Calu3 (cell line): ENCODE data around the gene ARHGAP42. TPM values are rescaled to one million over a fixed set of nuclear protein-coding genes. Genes with fewer than 3 reads are reported as not detected.

ENCODE experiments used
- BruUV-seq: library from RNA; stranded (reverse); fragments of 400-500 nt; replicated peaks from 2 replicates; lab custom pipeline; 2021; lab: Mats Ljungman, UMichigan
- CTCF ChIA-PET: fragments of 300-600 bp; sonication (Branson Sonifier 250); formaldehyde crosslinking; loops from one replicate; lab custom pipeline; 2022; ENCODE audit warnings: antibody characterized with exemption; lab: Charles Lee
- DNase-seq: peaks from one replicate; pipeline ENCODE4 v3.0.0; 2022
- H3K27ac Mint-ChIP-seq: one replicate; pipeline ENCODE4 v1.8.0; 2022; ENCODE audit warnings: mixed read lengths; ENCODE audit not compliant: unreplicated experiment
- H3K27me3 Mint-ChIP-seq: one replicate; pipeline ENCODE4 v1.8.0; 2022; ENCODE audit warnings: mixed read lengths; ENCODE audit not compliant: unreplicated experiment
- H3K36me3 Mint-ChIP-seq: one replicate; pipeline ENCODE4 v1.8.0; 2022; ENCODE audit warnings: mild to moderate bottlenecking, moderate library complexity, mixed read lengths; ENCODE audit not compliant: insufficient read depth, unreplicated experiment
- H3K4me1 Mint-ChIP-seq: one replicate; pipeline ENCODE4 v1.8.0; 2022; ENCODE audit warnings: mild to moderate bottlenecking, low read depth, mixed read lengths; ENCODE audit not compliant: unreplicated experiment
- H3K4me3 Mint-ChIP-seq: one replicate; pipeline ENCODE4 v1.8.0; 2022; ENCODE audit warnings: mild to moderate bottlenecking, low read depth, moderate library complexity, mixed read lengths; ENCODE audit not compliant: unreplicated experiment
- H3K9me3 Mint-ChIP-seq: one replicate; pipeline ENCODE4 v1.8.0; 2022; ENCODE audit warnings: low read depth, mixed read lengths; ENCODE audit not compliant: unreplicated experiment
- CTCF ChIP-seq: fragments of 200-600 bp; IDR thresholded peaks from one replicate; pipeline ENCODE4 v1.8.0; 2022; ENCODE audit warnings: antibody characterized with exemption; ENCODE audit not compliant: unreplicated experiment
- intact Hi-C: fragments of 100-400 bp; cut with micrococcal nuclease; formaldehyde crosslinking; loops from one replicate; pipeline ENCODE4 v1.10.0; 2022; ENCODE audit not compliant: unreplicated experiment
- total RNA-seq: library from RNA; stranded (reverse); gene quantifications from 2 replicates; pipeline ENCODE4 v1.2.3, GENCODE V29; 2022

ARHGAP42 gene
- total RNA-seq, 1 experiment from 2014 or later, result 10.3 TPM

- CTCF ChIA-PET, result no interaction called here
- H3K4me3 Mint-ChIP-seq, result no peak overlapping the region
- H3K9me3 Mint-ChIP-seq, result no peaks in the 10 kb centered on the region
- no peak for DNase-seq
- H3K27ac Mint-ChIP-seq, result no peak overlapping the region
- H3K36me3 Mint-ChIP-seq, result no peaks in the 10 kb centered on the region
- TF ChIP-seq CTCF, result no peak
- peaks cover 23% of the 10 kb centered on the region for H3K4me1 Mint-ChIP-seq
- BruUV-seq, result no TSS peak
- intact Hi-C loops, result no loop called here
- no peaks in the 10 kb centered on the region for H3K27me3 Mint-ChIP-seq
Observed at GRCh38 chr11:100761841-100762240, 74.8 kb downstream of the ARHGAP42 start.

GRCh38 chr11:100766764-100767163 is 79.7 kb downstream of the ARHGAP42 start:
- no peak overlapping the region for H3K4me3 Mint-ChIP-seq
- BruUV-seq, result no TSS peak

GRCh38 chr11:100769165-100769564 is 82.1 kb downstream of the ARHGAP42 start:
- Mint-ChIP-seq H3K9me3 (no peaks in the 10 kb centered on the region), H3K4me1 (peaks cover 12% of the 10 kb centered on the region), H3K36me3 (no peaks in the 10 kb centered on the region), H3K4me3 (no peak overlapping the region), H3K27me3 (no peaks in the 10 kb centered on the region), H3K27ac (no peak overlapping the region)
- DNase-seq, result no peak
- no TSS peak for BruUV-seq
- no peak for TF ChIP-seq CTCF
- intact Hi-C loops, result no loop called here
- CTCF ChIA-PET, result no interaction called here

More at GRCh38 chr11:100766764-100767163, 79.7 kb downstream of the ARHGAP42 start:
- CTCF ChIA-PET, result no interaction called here
- Mint-ChIP-seq H3K4me1 (peaks cover 9% of the 10 kb centered on the region), H3K27me3 (no peaks in the 10 kb centered on the region), H3K9me3 (no peaks in the 10 kb centered on the region), H3K36me3 (no peaks in the 10 kb centered on the region), H3K27ac (no peak overlapping the region)
- no peak for TF ChIP-seq CTCF
- no peak for DNase-seq
- intact Hi-C loops, result no loop called here

GRCh38 chr11:100769617-100770016 is 82.5 kb downstream of the ARHGAP42 start:
- BruUV-seq, result no TSS peak
- peaks cover 16% of the 10 kb centered on the region for H3K4me1 Mint-ChIP-seq
- H3K4me3 Mint-ChIP-seq, result no peak overlapping the region
- H3K36me3 Mint-ChIP-seq, result no peaks in the 10 kb centered on the region
- DNase-seq, result no peak
- H3K27ac Mint-ChIP-seq, result no peak overlapping the region
- H3K27me3 Mint-ChIP-seq, result no peaks in the 10 kb centered on the region
- CTCF ChIA-PET, result interaction anchor here (0.6 kb wide), 1 partner anchor 13 kb away, joined by 3 read pairs; no protein-coding TSS in a partner anchor
- TF ChIP-seq CTCF, result no peak
- no peaks in the 10 kb centered on the region for H3K9me3 Mint-ChIP-seq
- intact Hi-C loops, result no loop called here
